K562 (cell line): ENCODE data around the gene PLXNA3. TPM values are rescaled to one million over a fixed set of nuclear protein-coding genes. Genes with fewer than 3 reads are reported as not detected.

Experiments
- ATAC-seq: fragments of 200-7000 bp; cut with Tn5 transposase; 3 replicates; pipeline ENCODE4 v1.9.1; 2020; ENCODE audit warnings: moderate library complexity
- BruUV-seq: library from RNA; stranded (reverse); fragments of 400-500 nt; replicated peaks from 2 replicates; lab custom pipeline; 2021; lab: Mats Ljungman, UMichigan
- CTCF ChIA-PET: fragments of 300-600 bp; formaldehyde crosslinking; extraction: SDS; loops from one replicate; lab custom pipeline; 2021; ENCODE audit warnings: low intra/inter-chr PET ratio; lab: Yijun Ruan, JAX
- POLR2A ChIA-PET: fragments of 300-600, 350-650 bp; sonication (Branson Sonifier 250); formaldehyde crosslinking; extraction: SDS; loops from one replicate; lab custom pipeline; 2021; ENCODE audit warnings: antibody characterized with exemption, inconsistent platforms; lab: Yijun Ruan, JAX
- DNase-seq, 4 experiments: peaks; one replicate each; pipeline versions ENCODE4 v3.0.0 to v3.0.0-alpha.2; 2011 to 2018; ENCODE audit warnings: low spot score in 3 of 4, mixed read lengths in 3 of 4; ENCODE audit errors: extremely low read depth in 1 of 4
- FAIRE-seq: peaks from 2 replicates; lab custom pipeline; 2011; peaks lifted over from hg19 to GRCh38; lab: Jason Lieb, UNC
- H2AFZ ChIP-seq: 2 replicates; pipeline ENCODE4 v1.6.0; 2011; ENCODE audit warnings: low read depth, low read length, control low read depth, inconsistent platforms
- H3K27ac ChIP-seq: fragments of 200-600 bp; 3 replicates; pipeline ENCODE4 v1.8.0; 2011; ENCODE audit warnings: low read depth, mild to moderate bottlenecking, control low read depth, inconsistent platforms, low read length, moderate library complexity, mixed read lengths; ENCODE audit errors: extremely low read depth
- H3K27me3 ChIP-seq, 2 experiments: fragments of 300-600 bp in 1 of 2; 2 replicates in 1 of 2; 3 replicates in 1 of 2; pipeline versions ENCODE4 v1.6.0 to v1.8.0; 2011; ENCODE audit warnings: inconsistent platforms in 2 of 2, low read length in 2 of 2, mild to moderate bottlenecking in 1 of 2, mixed read lengths in 1 of 2, moderate library complexity in 1 of 2; ENCODE audit not compliant: control insufficient read depth in 2 of 2, insufficient read depth in 2 of 2
- H3K36me3 ChIP-seq: fragments of 300-600 bp; 3 replicates; pipeline ENCODE4 v1.8.0; 2011; ENCODE audit warnings: mild to moderate bottlenecking, low read length, inconsistent platforms; ENCODE audit not compliant: control insufficient read depth, insufficient read depth
- H3K4me1 ChIP-seq, 2 experiments: fragments of 200-600 bp in 1 of 2; replicated peaks in 1 of 2; 2 replicates in 1 of 2; 3 replicates in 1 of 2; pipeline versions ENCODE4 v1.5.1 to v1.8.0; 2011; ENCODE audit warnings: inconsistent platforms in 2 of 2, low read length in 2 of 2, mild to moderate bottlenecking in 1 of 2, mixed read lengths in 1 of 2, moderate library complexity in 1 of 2; ENCODE audit not compliant: control insufficient read depth in 2 of 2, insufficient read depth in 2 of 2
- H3K4me2 ChIP-seq: 2 replicates; pipeline ENCODE4 v1.6.1; 2011; ENCODE audit warnings: low read length, control low read depth, inconsistent platforms, mixed read lengths; ENCODE audit not compliant: insufficient read depth
- H3K4me3 ChIP-seq: fragments of 200-600 bp; sonication (generic), shearing (Covaris generic); 2 replicates; pipeline ENCODE4 v1.5.1; 2016; ENCODE audit warnings: control low read depth, inconsistent platforms
- H3K79me2 ChIP-seq: fragments of 200-600 bp; 3 replicates; pipeline ENCODE4 v1.8.0; 2011; ENCODE audit warnings: low read length, inconsistent platforms; ENCODE audit not compliant: control insufficient read depth, insufficient read depth
- H3K9ac ChIP-seq, 2 experiments: 2 replicates each; pipeline versions ENCODE4 v1.6.0 to v1.6.1; 2011; ENCODE audit warnings: low read depth in 2 of 2, low read length in 2 of 2, control low read depth in 1 of 2, inconsistent platforms in 1 of 2, mild to moderate bottlenecking in 1 of 2, mixed read lengths in 1 of 2; ENCODE audit not compliant: insufficient read depth in 1 of 2
- H3K9me1 ChIP-seq: one replicate; pipeline ENCODE4 v1.6.0; 2011; ENCODE audit warnings: inconsistent platforms, mild to moderate bottlenecking, low read length, moderate library complexity; ENCODE audit not compliant: control insufficient read depth, insufficient read depth
- H3K9me3 ChIP-seq: replicated peaks from 2 replicates; pipeline ENCODE4 v1.5.1; 2011; ENCODE audit warnings: low read depth, low read length, inconsistent platforms; ENCODE audit not compliant: control insufficient read depth, insufficient read depth
- H4K20me1 ChIP-seq: replicated peaks from 2 replicates; pipeline ENCODE4 v1.6.1; 2011; ENCODE audit warnings: low read length, inconsistent platforms, mixed read lengths; ENCODE audit not compliant: control insufficient read depth, insufficient read depth
- MCM5 ChIP-seq: fragments of 450-650 bp; IDR thresholded peaks from 2 replicates; pipeline ENCODE4 v1.6.1; 2016; ENCODE audit warnings: low read depth
- MEF2A ChIP-seq: IDR thresholded peaks from 2 replicates; pipeline ENCODE4 v1.6.1; 2011; ENCODE audit warnings: low read depth, mild to moderate bottlenecking, low read length, moderate library complexity; ENCODE audit not compliant: control insufficient read depth
- SPI1 ChIP-seq: IDR thresholded peaks from 2 replicates; pipeline ENCODE4 v1.6.1; 2011; ENCODE audit warnings: low read depth, low read length, control low read depth, borderline replicate concordance
- ZNF384 ChIP-seq: IDR thresholded peaks from 2 replicates; pipeline ENCODE4 v1.6.1; 2012; ENCODE audit warnings: low read depth, low read length, improper control_type of control experiment
- whole genome bisulfite sequencing: fragments of 100-300 bp; shearing (Covaris generic); methylation state at CpG from one replicate; pipeline ENCODE4 v1.1.6; 2016; ENCODE audit warnings: low coverage, mixed read lengths; ENCODE audit not compliant: insufficient coverage; ENCODE audit errors: missing lambda C conversion rate; 5-methylcytosine and 5-hydroxymethylcytosine counted together
- in situ Hi-C: fragments of 300-500 bp; cut with MboI; formaldehyde crosslinking; loops from 4 replicates; pipeline ENCODE4 v1.15.0; 2018; ENCODE audit warnings: inconsistent platforms, mixed read lengths
- intact Hi-C: fragments of 100-400 bp; cut with micrococcal nuclease; formaldehyde crosslinking; loops from 2 replicates; pipeline ENCODE4 v1.14.2; 2022
- polyA plus RNA-seq, 8 experiments: library from polyadenylated mRNA; depleted of rRNA in 4 of 8; stranded (reverse) in 5 of 8; unstranded in 3 of 8; fragments of >200 nt; fragmentation: Nextera tagmentation in 2 of 8; fragmentation: Illumina TruSeq in 1 of 8; extraction: Ambion mirVana in 2 of 8; extraction: Trizol in 1 of 8; gene quantifications; 2 replicates each; pipeline versions ENCODE4 v1.2.1 to v1.2.3, GENCODE V29; 2011 to 2014; ENCODE audit warnings: inconsistent platforms in 1 of 8, missing spikeins in 1 of 8
- total RNA-seq, 7 experiments: library from RNA; depleted of rRNA in 6 of 7; stranded (reverse); fragments of >200 nt in 6 of 7; fragmentation: Illumina TruSeq in 2 of 7; extraction: Trizol in 2 of 7; gene quantifications; 2 replicates each; pipeline versions ENCODE4 v1.2.1 to v1.2.3, GENCODE V29; 2011 to 2021; ENCODE audit warnings: low replicate concordance in 1 of 7

Gene PLXNA3
- total and polyA plus RNA-seq, 9 of the 15 experiments (the other 6 are each of a cell fraction or from before 2014, with no cell fraction given): 0.32 to 47.8 (median 7.5) TPM

DNA sequence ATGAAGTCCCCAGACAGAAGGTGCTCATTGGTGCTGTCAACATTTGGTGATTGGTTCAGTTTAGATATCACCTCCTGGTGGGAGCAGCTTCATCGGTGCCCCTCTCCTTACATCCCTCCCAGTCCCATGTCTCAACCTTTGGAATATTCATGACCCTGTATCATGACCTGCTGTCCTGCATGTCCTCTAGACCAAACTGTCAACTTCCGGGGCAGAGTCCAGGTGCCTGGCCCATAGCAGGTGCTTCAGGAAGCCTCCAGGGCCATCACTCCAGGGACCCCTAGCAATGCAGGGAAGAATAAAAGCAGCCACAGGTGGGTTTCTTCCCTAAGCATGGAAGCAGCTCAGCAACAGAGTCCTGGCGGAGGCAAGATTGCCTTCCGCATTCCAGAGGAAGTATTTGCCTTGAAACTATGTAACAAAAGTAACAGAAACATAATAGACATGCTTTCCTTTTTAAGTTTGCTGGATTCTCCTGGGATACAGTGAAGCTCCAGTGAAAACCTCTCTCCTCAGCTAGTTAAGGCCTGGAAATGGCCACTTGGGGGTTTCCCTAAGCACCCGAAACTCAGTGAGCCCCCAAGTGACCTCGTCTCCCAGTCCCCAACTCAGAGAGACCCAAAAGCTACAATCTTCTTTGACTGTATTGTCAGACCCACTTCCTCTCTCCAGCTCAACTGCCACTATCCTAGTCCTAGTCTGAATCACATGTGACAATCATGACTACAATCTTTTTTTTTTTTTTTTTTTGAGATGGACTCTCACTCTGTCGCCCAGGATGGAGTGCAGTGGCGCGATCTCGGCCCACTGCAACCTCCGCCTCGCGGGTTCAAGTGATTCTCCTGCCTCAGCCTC, 30.9 kb upstream of the PLXNA3 start:
- FAIRE-seq (no peak), DNase-seq (no peak), ATAC-seq (no peak)
- CTCF ChIA-PET: interaction anchor here (1.1 kb wide), 1 partner anchor 106 kb away, joined by 4 read pairs; no protein-coding TSS in a partner anchor
- in situ Hi-C loops (no loop called here), intact Hi-C loops (loop anchor here (5.0 kb wide), 2 partner anchors 50 to 100 kb away; partner anchors contain the start of gene LAGE3)
- Histone ChIP-seq H3K9me1 (no peaks in the 10 kb centered on the region), H3K79me2 (peaks cover 35% of the 10 kb centered on the region), H2AFZ (0 out of 2 replicates have a peak overlapping the region, but pooled peaks have one; percentile 35), H3K4me1 (peaks cover 27 to 42% of the 10 kb centered on the region in 2 experiments; a peak in 4 of 5 replicates), H3K9me3 (no peaks in the 10 kb centered on the region), H3K4me3 (no peak overlapping the region), H3K36me3 (peaks cover 18% of the 10 kb centered on the region; the same call in 2 of the 3 replicates), H3K27ac (peak overlapping the region; percentile 21; the same call in 2 of the 3 replicates), H3K4me2 (peak overlapping the region; percentile 20; the same call in 1 of the 2 replicates), H3K9ac (peak overlapping the region in 1 of 2 experiments; percentile 19; a peak in 1 of 4 replicates), H4K20me1 (no peaks in the 10 kb centered on the region), H3K27me3 (no peaks in the 10 kb centered on the region)
- no TSS peak for BruUV-seq
- POLR2A ChIA-PET: interaction anchor here (0.7 to 2.1 kb wide), 5 partner anchors 11 to 63 kb away, joined by 3 to 26 read pairs (median 4); partner anchors contain the start of genes RPL10 and SLC10A3
- TF ChIP-seq MEF2A: no peak
- TF ChIP-seq SPI1: peak; percentile 78
- no peak for TF ChIP-seq MCM5
- peak; percentile 30 for TF ChIP-seq ZNF384
- 78% methylated on average over 4 of the region's 13 CpGs for WGBS
